ENCODE measurements around the gene ZNF219.
"Not testable (repeated sequence)": the region's sequence is repeated elsewhere in the genome, so short reads cannot be mapped to it uniquely, and the experiment has no call there.

The ZNF219 gene

GRCh38 chr14:21040941-21041340 is 57.5 kb downstream of the ZNF219 start:
- DNase-seq: not testable (repeated sequence)

GRCh38 chr14:21040370-21040925 is 58.0 kb downstream of the ZNF219 start:
- DNase-seq: no peak

Measured in activated naive CD4-positive, alpha-beta T cell treated with anti-CD3 and anti-CD28 coated beads, Interleukin-2, amount 50 U/mL, for 16 hours (primary cell).